Activated naive CD8-positive, alpha-beta T cell treated with anti-CD3 and anti-CD28 coated beads, Interleukin-2, amount 50 U/mL, for 24 hours (primary cell): ENCODE data around the gene GLYATL2.

Source experiments
- ATAC-seq: fragments of 150-1000 bp; cut with Tn5 transposase; one replicate; pipeline ENCODE4 v1.10.0; 2021
- DNase-seq: peaks from one replicate; pipeline ENCODE4 v3.0.0; 2021
- H3K27ac Mint-ChIP-seq: one replicate; pipeline ENCODE4 v1.8.0; 2021; ENCODE audit warnings: mild to moderate bottlenecking, mixed read lengths
- H3K27me3 Mint-ChIP-seq: one replicate; pipeline ENCODE4 v1.8.0; 2021; ENCODE audit warnings: mixed read lengths
- H3K36me3 Mint-ChIP-seq: one replicate; pipeline ENCODE4 v1.8.0; 2021; ENCODE audit warnings: low read depth, mixed read lengths
- H3K4me1 Mint-ChIP-seq: one replicate; pipeline ENCODE4 v1.8.0; 2021; ENCODE audit warnings: mixed read lengths
- H3K4me3 Mint-ChIP-seq: one replicate; pipeline ENCODE4 v1.8.0; 2021; ENCODE audit warnings: mild to moderate bottlenecking, moderate library complexity, mixed read lengths
- H3K9me3 Mint-ChIP-seq: one replicate; pipeline ENCODE4 v1.8.0; 2021; ENCODE audit warnings: mixed read lengths

Gene GLYATL2

DNA sequence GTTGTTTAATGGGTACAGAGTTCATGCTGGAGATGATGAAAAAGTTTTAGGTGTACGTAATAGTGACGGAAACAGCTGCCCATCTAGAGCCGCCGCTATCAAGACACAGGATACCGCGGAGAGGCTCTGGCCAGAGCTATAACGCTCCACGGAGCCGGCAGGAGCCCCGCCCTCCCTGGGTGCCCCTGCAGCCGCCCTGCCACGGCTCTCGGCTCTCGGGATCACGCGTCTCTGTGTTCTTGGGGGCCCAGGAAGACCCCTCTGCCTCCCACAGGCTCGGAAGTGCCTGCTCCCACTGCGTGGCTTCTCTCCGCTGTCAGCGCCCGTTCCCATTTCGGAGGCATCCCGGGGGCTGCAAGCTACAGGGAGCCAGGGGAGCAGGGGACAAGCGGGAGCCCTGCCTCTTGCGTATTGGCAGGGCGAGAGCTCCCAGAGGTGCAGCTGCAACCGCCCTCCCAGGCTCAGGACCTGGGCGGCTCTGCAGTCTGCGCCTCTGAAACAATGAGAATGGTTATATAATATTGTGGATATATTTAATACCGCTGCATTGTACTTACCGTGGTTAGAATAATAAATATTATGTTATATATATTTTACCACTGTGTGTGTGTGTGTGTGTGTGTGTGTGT, 13.7 kb downstream of the GLYATL2 start:
- no peak for ATAC-seq
- Mint-ChIP-seq H3K27ac (no peak overlapping the region), H3K9me3 (no peaks in the 10 kb centered on the region), H3K27me3 (peaks cover 6% of the 10 kb centered on the region), H3K36me3 (no peaks in the 10 kb centered on the region), H3K4me3 (no peak overlapping the region), H3K4me1 (no peaks in the 10 kb centered on the region)
- no peak for DNase-seq

DNA sequence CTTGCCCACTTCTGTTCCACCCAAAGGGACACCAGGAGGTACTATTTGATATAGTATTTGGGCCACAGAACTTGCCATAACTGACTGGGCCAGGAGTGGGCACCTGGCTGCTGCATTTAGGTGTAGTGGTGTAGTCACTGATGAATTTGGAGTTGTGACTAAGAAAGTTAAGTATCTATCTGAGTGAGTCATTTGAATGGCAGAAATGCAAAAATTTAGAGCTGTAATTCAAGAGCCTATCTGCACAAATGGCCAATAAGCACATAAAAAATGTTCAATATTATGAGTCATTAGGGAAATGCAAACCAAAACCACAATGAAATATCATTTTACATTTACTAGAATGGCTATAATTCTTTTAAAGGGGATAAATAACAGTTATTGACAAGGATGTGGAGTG, 14.7 kb downstream of the GLYATL2 start:
- Mint-ChIP-seq H3K4me1 (no peaks in the 10 kb centered on the region), H3K9me3 (peaks cover 9% of the 10 kb centered on the region), H3K4me3 (no peak overlapping the region), H3K27ac (no peak overlapping the region), H3K36me3 (no peaks in the 10 kb centered on the region), H3K27me3 (peaks cover 6% of the 10 kb centered on the region)
- DNase-seq (no peak), ATAC-seq (no peak)

DNA sequence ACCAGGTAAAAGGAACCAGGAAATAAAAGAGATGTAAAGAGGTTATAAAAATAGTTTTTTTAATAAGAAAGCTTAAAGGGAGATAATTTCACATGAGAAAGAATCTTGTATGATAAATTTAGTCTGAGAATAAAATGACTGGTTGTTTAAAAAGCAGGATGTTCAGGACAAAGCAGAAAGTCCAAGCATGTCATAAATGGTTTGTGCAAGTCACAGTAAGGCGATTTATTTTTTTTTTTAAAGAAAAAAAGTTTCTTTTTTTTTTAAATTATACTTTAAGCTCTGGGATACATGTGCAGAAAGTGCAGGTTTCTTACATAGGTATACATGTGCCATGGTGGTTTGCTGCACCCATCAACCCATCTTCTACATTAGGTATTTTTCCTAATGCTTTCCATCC, 30.8 kb downstream of the GLYATL2 start:
- peaks cover 7% of the 10 kb centered on the region for H3K36me3 Mint-ChIP-seq
- DNase-seq (no peak), ATAC-seq (no peak)
- no peaks in the 10 kb centered on the region for H3K4me1 Mint-ChIP-seq
- peaks cover 23% of the 10 kb centered on the region for H3K9me3 Mint-ChIP-seq
- no peak overlapping the region for H3K27ac Mint-ChIP-seq
- H3K27me3 Mint-ChIP-seq = peaks cover 11% of the 10 kb centered on the region
- no peak overlapping the region for H3K4me3 Mint-ChIP-seq

DNA sequence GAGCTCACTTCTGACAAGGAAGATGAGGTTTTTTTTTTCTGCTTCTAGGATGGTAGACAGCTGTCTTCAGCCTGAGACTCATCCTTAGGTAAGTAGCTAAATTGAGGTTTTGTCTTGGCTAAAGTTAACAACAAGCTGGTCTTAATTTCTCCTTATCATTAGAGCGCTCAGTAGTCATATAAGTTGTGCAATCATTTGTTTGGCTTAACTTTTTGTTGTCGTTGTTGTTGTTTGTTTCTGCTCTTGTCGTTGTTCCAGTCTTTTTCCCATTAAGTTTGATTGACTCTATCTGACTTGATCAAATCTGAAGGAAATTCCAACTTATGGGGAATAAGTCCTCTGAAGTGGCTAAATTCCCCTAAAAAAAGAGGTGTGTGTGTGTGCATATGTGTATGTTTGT, 33.0 kb downstream of the GLYATL2 start:
- Mint-ChIP-seq H3K27ac (no peak overlapping the region), H3K27me3 (peaks cover 13% of the 10 kb centered on the region), H3K4me1 (no peaks in the 10 kb centered on the region), H3K9me3 (peaks cover 18% of the 10 kb centered on the region), H3K36me3 (peaks cover 7% of the 10 kb centered on the region), H3K4me3 (no peak overlapping the region)
- no peak for ATAC-seq
- DNase-seq = no peak

DNA sequence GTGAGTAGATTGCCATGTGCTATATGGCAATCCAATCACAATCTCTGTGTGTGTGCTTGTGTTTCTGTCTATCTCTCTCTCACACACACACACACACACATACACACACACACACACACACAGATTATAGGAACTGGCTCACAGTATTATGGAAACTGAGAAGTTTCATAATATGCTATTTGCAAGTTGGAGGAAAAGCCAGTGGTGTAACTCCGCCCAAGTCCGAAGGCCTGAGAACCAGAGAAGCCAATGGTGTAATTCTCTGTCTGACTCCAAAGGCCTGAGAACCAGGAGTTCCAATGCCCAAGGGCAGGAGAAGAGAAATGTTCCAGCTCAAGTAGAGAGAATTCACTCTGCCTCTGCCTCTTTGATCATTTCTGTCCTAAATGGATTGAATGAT, 37.2 kb downstream of the GLYATL2 start:
- no peak for DNase-seq
- Mint-ChIP-seq H3K4me3 (no peak overlapping the region), H3K4me1 (no peaks in the 10 kb centered on the region), H3K27me3 (peaks cover 12% of the 10 kb centered on the region), H3K9me3 (peaks cover under 1% of the 10 kb centered on the region), H3K27ac (no peak overlapping the region), H3K36me3 (no peaks in the 10 kb centered on the region)
- no peak for ATAC-seq

DNA sequence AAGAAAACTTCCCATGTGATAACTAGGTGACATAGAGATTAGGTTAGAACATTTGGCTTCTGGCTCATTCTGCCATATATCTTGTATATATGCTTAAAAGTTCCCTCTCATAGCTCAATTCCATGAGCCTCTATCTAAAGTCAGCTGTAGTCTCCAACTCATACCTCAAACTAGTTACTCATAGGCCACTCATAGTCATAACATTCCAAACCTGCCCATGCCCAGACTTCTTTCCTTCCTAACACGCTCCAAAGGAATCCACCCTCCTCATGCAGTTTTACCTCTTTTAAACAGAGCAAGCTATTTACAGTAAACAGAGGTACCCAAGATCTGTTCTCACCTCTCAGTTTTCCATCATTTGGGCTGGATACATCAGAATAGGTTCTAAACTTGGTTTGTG, 39.4 kb downstream of the GLYATL2 start:
- DNase-seq (no peak), ATAC-seq (no peak)
- Mint-ChIP-seq H3K27ac (no peak overlapping the region), H3K27me3 (peaks cover 15% of the 10 kb centered on the region), H3K4me1 (no peaks in the 10 kb centered on the region), H3K36me3 (no peaks in the 10 kb centered on the region), H3K4me3 (no peak overlapping the region), H3K9me3 (peaks cover 11% of the 10 kb centered on the region)

DNA sequence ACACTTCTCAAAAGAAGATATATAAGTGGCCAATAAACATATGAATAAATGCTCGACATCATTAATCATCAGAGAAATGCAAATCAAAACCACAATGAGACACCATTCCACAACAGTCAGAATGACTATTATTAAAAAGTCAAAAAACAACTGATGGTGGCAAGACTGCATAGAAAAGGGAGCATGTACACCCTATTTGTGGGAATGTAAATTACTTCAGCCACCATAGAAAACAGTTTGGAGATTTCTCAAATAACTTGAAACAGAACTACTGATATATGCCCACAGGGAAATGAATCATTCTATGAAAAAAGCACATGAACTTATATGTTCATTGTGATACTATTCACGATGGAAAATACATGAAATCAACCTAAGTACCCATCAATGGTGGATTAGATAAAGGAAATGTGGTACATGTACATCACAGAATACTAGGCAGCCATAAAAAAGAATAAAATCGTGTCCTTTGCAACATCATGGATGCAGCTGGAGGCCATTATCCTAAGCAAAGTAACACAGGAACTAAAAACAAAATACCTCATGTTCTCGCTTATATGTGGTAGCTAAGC, 42.4 kb downstream of the GLYATL2 start:
- Mint-ChIP-seq H3K27ac (no peak overlapping the region), H3K4me1 (no peaks in the 10 kb centered on the region), H3K27me3 (peaks cover 21% of the 10 kb centered on the region), H3K4me3 (no peak overlapping the region), H3K9me3 (peaks cover 11% of the 10 kb centered on the region), H3K36me3 (no peaks in the 10 kb centered on the region)
- DNase-seq (no peak), ATAC-seq (no peak)

DNA sequence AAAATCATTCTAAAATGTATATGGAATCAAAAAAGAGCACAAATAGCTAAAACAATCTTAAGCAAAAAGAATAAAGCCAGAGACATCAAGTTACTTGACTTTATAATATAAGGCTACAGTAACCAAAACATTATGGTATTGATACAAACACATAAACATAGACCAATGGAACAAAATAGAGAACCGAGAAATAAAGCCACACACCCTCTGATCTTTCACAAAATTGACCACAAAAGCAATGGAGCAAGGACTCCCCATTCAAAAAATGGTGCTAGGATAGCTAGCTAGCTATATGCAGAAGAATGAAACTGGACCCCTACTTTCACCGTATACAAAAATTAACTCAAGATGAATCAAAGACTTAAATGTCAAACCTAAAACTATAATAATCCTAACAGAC, 43.2 kb downstream of the GLYATL2 start:
- Mint-ChIP-seq H3K9me3 (peaks cover 11% of the 10 kb centered on the region), H3K36me3 (no peaks in the 10 kb centered on the region), H3K4me3 (no peak overlapping the region), H3K27me3 (peaks cover 26% of the 10 kb centered on the region), H3K4me1 (no peaks in the 10 kb centered on the region), H3K27ac (no peak overlapping the region)
- DNase-seq = no peak
- ATAC-seq = no peak

DNA sequence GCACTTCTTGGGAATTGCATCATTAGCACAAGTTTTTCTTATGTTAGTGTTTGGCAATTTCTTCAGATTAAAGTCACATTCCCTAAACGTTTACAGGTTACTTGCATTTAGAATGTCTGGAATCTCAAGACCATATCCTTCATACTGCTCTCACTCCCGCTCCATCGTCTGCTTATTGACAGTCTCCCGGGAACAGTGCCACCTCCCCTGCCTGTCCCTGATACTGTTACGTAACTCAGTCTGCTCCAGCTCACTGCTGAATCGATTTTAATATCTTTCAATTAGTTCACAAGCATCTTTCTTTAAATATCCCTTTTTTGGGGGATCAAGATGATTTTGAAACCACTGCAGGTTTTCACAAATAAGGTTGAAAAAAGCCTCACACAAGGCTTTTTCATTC, 48.2 kb downstream of the GLYATL2 start:
- Mint-ChIP-seq H3K27me3 (peaks cover 29% of the 10 kb centered on the region), H3K9me3 (peaks cover 8% of the 10 kb centered on the region), H3K4me3 (no peak overlapping the region), H3K27ac (no peak overlapping the region), H3K36me3 (peaks cover 2% of the 10 kb centered on the region), H3K4me1 (no peaks in the 10 kb centered on the region)
- DNase-seq (no peak), ATAC-seq (no peak)

DNA sequence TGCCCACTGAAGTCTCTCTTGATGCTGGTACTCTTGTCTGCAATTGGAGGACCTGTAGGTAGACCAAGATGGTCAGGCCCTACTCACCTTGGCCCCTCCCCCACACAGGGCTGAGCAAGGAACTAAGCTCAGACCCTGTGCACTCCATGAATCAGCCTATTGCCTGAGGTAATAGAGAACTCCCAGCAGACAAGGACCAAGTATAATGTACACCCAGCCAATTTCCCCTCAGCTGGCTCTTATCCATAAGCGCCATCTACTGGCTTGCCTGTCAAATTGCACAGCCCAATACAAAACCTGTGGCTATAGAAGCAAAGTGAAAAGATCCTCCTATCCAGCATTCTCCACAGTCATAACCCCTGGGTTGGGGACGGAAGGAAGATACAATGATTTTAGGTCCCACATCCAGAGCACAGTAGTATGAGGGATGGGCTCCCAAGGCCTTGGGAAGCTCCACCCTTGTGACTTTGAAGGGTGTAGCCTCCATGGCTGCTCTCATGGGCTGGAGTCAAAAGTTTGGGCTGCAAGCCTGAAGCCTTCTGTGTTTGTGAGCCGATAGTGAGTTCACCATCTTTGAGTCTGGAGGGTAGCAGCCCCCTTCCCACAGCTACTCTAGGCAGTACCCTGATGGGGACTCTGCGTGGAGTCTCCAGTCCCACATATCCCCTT, 56.0 kb downstream of the GLYATL2 start:
- H3K9me3 Mint-ChIP-seq = peaks cover 4% of the 10 kb centered on the region
- no peak overlapping the region for H3K27ac Mint-ChIP-seq
- ATAC-seq (peak; percentile 80), DNase-seq (peak; percentile 16)
- no peaks in the 10 kb centered on the region for H3K4me1 Mint-ChIP-seq
- H3K36me3 Mint-ChIP-seq = peaks cover 2% of the 10 kb centered on the region
- peaks cover 5% of the 10 kb centered on the region for H3K27me3 Mint-ChIP-seq
- H3K4me3 Mint-ChIP-seq = no peak overlapping the region

DNA sequence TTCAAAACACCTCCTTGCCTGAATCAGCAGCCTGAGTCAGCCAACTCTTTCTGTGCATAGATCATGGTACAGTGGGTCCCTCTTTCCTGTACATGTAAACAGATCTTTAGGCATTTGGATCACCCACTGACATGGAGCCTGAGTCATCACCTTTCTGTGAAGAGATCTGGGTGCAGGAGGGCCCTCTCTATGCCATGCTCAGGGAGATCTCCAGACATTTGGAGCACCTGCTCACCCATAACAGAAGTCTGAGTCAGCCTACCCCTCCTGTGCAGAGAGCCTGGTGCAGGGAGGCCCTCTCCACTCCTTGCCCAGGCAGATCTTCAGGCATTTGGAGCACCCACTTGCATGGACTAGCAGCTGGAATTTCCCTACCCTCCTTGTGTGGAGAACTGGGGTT, 56.6 kb downstream of the GLYATL2 start:
- H3K36me3 Mint-ChIP-seq = no peaks in the 10 kb centered on the region
- no peak for DNase-seq
- peaks cover 4% of the 10 kb centered on the region for H3K9me3 Mint-ChIP-seq
- H3K4me3 Mint-ChIP-seq = no peak overlapping the region
- H3K27ac Mint-ChIP-seq = no peak overlapping the region
- H3K27me3 Mint-ChIP-seq = peaks cover 3% of the 10 kb centered on the region
- peak; percentile 23 for ATAC-seq
- H3K4me1 Mint-ChIP-seq = no peaks in the 10 kb centered on the region

DNA sequence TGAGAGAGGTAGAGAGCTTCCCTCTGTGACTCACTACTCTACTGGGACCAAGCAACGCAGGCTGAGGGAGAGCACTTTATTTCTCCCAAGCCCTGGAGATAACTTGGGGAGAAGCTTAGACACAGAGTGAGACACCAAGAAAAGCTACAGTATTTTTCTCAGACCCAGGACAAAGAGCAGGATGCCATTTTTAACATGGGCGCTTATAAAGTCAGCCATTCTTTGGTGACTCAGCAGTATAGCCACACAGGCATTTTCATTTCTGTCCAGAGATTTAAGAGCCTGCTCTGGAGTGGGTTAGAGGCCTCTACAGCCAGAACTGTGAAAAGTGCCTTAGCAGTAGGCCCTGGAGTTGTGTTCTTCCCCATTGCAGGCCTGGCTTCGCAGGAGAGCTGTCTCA, 57.8 kb downstream of the GLYATL2 start:
- ATAC-seq (no peak), DNase-seq (no peak)
- no peaks in the 10 kb centered on the region for H3K4me1 Mint-ChIP-seq
- no peaks in the 10 kb centered on the region for H3K9me3 Mint-ChIP-seq
- no peak overlapping the region for H3K27ac Mint-ChIP-seq
- H3K36me3 Mint-ChIP-seq = no peaks in the 10 kb centered on the region
- H3K27me3 Mint-ChIP-seq = no peaks in the 10 kb centered on the region
- H3K4me3 Mint-ChIP-seq = no peak overlapping the region

DNA sequence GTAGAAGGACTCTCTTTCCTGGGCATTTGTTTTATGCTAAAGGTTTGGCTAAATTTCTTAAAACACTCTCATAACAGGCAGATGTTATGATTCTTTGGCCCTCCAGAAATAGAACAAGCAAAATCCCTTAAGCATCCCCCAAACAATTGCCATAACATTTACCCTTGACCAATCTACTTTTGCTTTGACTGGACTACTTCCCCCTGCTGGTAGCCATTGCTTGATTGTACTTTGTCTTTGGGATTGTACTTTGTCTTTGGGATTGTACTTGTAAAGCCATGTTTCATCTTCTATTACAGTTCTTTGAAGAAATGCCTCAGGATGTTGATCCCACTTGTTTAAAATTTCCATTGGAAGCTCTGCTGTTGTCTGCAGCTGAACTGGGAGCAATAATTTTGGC, 59.5 kb downstream of the GLYATL2 start:
- ATAC-seq (no peak), DNase-seq (no peak)
- Mint-ChIP-seq H3K36me3 (no peaks in the 10 kb centered on the region), H3K4me3 (no peak overlapping the region), H3K27me3 (no peaks in the 10 kb centered on the region), H3K4me1 (no peaks in the 10 kb centered on the region), H3K27ac (no peak overlapping the region), H3K9me3 (peaks cover 5% of the 10 kb centered on the region)
